GM19193 (cell line): Measurements from ENCODE around the gene UQCC5.

Source experiments
- POLR2A ChIP-seq: IDR thresholded peaks from 4 replicates; pipeline ENCODE4 v1.6.1; 2011; ENCODE audit not compliant: insufficient read depth, insufficient read length; ENCODE audit errors: extremely low read depth

The UQCC5 gene

DNA sequence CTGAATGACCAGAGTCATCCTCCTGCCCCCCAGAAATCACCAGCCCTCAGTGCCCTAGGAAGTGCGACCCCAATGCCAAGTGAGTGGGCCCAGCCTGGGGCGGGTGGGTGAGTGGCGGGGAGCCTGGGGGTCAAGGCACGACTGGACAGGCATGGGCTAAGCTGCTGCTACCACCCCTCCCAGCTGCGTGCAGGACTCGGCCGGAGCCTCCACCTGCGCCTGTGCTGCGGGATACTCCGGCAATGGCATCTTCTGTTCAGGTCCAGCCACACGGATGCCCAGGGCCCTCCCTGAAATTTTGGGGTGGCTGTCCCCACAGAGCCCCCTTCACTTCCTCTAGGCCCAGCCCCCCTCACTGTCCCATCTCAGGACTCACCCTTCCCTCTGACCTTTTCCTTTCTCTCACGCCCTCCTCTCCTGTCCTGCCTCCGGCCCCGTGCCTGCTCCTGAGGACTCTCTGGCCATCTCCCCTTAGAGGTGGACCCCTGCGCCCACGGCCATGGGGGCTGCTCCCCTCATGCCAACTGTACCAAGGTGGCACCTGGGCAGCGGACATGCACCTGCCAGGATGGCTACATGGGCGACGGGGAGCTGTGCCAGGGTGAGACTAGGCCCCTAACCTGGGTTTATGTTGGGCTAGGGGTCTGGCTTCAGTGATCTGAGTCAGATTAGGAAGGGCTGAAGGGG, 19.8 kb upstream of the UQCC5 start:
- TF ChIP-seq POLR2A: no peak

DNA sequence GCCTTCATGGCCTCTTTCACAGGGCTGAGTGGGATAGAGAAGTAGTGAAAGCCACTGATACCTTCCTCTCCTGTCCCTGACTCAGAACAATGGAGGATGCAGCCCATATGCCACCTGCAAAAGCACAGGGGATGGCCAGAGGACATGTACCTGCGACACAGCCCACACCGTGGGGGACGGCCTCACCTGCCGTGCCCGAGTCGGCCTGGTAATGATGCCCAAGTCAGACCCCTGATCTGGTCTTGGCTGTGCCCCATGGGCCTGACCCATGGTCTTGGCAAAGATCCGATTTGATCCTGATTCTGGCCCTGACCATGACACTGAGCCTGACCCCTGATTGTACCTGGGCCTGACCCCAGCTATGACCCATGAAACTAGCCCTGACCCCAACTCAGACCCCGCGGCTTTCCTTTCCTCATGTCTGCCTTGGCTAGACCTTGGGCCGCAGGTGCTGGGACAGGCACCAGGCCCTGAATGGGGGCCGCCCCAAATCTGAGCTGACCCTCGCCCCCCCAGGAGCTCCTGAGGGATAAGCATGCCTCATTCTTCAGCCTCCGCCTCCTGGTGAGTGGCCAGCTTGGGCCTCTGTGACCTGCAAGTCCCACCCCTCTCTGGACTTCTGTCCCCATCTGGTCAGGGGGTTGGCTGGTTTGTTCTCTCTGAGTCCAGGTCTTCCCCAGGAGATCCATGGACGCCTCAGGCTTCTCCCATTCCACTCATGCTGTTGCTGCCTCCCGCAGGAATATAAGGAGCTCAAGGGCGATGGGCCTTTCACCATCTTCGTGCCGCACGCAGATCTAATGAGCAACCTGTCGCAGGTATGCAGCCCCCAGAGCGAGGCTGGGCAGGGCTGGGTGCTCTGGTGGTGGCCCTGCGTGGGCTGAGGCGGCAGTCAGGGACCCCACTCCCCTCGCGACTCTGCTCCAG, 18.3 kb upstream of the UQCC5 start:
- no peak for TF ChIP-seq POLR2A

DNA sequence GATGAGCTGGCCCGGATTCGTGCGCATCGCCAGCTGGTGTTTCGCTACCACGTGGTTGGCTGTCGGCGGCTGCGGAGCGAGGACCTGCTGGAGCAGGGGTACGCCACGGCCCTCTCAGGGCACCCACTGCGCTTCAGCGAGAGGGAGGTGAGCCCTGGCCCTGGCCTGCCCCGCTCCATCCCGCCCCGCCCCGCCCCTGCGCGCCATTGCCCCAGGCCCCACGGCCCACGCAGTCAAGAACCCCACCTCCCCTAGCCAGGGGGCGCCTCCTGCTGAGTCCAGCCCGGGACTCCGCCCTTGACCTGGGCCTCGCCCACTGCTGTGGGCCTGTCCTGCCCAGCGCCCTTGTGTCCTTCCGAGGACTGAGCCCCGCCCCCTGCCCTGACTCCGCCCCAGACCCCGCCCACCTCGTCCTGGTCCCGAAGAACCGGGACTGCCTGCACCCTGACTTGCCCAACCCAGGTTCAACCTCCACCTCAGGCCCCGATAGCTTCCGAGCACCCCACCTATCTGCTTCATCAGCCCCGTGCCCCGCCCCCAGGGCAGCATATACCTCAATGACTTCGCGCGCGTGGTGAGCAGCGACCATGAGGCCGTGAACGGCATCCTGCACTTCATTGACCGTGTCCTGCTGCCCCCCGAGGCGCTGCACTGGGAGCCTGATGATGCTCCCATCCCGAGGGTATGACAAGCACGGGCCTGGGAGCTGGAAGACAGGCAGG, 17.5 kb upstream of the UQCC5 start:
- TF ChIP-seq POLR2A: no peak

DNA sequence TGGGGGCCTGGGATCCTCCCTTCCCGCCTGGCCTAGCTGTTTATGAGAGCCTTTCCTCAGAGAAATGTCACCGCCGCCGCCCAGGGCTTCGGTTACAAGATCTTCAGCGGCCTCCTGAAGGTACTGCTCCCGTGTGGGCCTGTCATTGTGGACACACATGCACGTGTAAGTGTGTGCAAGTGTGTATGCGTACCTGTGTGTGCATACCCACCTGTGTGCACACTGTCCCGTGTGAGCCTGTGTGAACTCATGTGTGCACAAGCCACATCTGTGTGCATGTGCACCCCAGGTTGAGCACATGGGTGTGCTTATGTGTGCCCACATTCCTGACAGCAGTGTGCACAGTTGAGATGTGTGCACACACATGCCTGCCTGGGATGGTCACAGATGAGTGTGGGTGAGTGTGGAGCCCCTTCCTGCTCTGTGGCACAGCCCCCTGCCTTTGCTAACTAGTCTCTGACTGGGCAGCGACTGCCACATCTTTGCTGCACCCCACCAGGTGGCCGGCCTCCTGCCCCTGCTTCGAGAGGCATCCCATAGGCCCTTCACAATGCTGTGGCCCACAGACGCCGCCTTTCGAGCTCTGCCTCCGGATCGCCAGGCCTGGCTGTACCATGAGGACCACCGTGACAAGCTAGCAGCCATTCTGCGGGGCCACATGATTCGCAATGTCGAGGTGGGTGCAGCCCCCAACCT, 16.8 kb upstream of the UQCC5 start:
- TF ChIP-seq POLR2A: no peak

DNA sequence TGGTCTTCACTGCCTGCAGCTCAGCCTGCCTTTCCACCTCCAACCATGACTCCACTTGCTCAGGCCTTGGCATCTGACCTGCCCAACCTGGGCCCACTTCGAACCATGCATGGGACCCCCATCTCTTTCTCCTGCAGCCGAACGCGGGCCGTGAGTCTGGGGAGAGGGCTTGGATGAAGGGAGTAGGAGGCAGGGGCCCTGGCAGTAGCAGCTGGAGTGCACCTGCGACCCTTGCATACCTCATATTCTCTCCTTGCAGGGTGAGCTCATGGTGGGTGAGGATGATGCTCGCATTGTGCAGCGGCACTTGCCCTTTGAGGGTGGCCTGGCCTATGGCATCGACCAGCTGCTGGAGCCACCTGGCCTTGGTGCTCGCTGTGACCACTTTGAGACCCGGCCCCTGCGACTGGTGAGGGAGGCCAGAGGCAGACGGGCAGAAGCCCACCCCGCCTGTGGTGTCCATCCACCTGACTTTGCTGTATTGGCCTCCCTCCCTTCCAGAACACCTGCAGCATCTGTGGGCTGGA, 16.2 kb upstream of the UQCC5 start:
- no peak for TF ChIP-seq POLR2A

DNA sequence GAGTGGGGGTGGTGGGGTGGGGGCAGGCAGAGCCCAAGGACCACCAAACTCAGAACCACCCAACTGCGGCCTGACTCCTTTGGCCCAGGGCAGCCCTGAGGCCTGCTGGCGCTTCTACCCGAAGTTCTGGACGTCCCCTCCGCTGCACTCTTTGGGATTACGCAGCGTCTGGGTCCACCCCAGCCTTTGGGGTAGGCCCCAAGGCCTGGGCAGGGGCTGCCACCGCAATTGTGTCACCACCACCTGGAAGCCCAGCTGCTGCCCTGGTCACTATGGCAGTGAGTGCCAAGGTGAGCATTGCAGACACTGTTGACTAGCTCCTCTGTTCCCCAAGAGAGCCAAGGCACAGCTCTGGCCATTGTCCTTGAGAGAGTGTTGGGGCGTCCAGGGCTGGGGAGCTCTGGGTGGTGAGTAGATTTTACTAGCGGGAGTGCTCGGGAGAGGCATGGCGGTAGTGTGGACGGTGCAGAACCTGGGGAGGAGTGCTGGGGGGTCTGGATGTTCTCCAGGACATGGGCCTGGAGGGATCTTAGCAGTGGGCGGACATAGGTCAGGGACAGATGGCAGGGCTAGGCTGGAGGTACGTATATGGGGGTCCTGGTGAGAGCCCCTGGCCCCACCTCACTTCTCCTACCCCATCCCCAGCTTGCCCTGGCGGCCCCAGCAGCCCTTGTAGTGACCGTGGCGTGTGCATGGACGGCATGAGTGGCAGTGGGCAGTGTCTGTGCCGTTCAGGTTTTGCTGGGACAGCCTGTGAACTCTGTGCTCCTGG, 15.5 kb upstream of the UQCC5 start:
- no peak for TF ChIP-seq POLR2A

DNA sequence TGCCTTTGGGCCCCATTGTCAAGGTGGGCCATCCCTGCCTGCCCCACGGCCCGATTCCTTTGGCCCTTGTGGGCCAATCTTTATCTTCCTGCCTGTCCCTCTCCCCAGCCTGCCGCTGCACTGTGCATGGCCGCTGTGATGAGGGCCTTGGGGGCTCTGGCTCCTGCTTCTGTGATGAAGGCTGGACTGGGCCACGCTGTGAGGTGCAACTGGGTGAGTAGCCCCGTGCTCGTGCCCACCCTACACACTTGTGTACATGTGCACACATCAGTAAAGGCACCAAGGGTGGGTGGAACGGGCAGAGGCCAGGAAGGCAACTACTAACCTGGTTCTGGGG, 14.9 kb upstream of the UQCC5 start:
- TF ChIP-seq POLR2A: no peak

DNA sequence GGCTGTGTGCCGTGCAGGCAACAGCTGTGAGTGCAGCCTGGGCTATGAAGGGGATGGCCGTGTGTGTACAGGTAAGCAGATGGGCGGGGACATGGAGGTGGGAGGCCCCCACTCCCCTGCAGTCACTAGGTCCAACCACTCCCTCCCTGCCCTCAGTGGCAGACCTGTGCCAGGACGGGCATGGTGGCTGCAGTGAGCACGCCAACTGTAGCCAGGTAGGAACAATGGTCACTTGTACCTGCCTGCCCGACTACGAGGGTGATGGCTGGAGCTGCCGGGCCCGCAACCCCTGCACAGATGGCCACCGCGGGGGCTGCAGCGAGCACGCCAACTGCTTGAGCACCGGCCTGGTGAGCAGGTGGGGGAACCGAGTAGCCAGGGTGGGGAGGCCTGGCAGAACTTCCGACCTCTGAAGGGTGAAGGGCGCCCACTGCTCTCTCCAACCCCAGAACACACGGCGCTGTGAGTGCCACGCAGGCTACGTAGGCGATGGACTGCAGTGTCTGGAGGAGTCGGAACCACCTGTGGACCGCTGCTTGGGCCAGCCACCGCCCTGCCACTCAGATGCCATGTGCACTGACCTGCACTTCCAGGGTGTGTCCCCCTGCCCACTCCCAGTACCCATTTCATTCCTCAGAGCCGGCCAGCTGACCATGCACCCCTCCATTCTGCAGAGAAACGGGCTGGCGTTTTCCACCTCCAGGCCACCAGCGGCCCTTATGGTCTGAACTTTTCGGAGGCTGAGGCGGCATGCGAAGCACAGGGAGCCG, 14.3 kb upstream of the UQCC5 start:
- TF ChIP-seq POLR2A: no peak

DNA sequence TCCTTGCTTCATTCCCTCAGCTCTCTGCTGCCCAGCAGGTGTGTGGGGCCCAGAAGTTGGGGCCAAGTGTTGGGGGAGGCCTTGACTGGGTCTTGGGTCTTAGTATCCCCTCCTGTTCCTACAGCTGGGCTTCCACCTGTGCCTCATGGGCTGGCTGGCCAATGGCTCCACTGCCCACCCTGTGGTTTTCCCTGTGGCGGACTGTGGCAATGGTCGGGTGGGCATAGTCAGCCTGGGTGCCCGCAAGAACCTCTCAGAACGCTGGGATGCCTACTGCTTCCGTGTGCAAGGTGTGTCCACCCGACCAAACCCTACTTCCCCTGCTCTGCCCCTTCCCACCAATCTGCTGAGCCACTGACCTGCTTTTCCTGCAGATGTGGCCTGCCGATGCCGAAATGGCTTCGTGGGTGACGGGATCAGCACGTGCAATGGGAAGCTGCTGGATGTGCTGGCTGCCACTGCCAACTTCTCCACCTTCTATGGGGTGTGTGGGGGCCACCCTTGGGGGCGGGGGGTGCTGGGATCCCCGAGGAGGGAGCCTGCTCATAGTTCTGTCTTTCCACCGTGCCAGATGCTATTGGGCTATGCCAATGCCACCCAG, 13.7 kb upstream of the UQCC5 start:
- TF ChIP-seq POLR2A: no peak

DNA sequence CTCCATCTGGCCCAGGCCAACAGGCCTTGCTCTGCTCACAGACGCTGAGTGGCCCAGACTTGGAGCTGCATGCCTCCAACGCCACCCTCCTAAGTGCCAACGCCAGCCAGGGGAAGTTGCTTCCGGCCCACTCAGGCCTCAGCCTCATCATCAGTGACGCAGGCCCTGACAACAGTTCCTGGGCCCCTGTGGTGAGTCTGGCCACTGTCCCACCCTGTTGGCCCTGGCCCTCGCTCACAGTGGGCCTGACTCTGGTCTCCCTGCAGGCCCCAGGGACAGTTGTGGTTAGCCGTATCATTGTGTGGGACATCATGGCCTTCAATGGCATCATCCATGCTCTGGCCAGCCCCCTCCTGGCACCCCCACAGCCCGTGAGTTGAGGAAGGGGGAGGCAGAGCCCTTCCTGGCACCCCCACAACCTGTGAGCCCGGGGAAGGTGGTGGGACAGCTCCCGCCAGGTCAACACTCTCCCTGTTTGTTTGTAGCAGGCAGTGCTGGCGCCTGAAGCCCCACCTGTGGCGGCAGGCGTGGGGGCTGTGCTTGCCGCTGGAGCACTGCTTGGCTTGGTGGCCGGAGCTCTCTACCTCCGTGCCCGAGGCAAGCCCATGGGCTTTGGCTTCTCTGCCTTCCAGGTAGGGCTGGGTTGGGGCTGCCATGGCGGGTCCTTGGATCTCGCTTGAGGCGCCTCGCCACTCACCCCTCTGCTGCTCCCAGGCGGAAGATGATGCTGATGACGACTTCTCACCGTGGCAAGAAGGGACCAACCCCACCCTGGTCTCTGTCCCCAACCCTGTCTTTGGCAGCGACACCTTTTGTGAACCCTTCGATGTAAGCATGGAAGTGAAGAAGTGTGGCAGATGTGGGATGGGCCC, 12.8 kb upstream of the UQCC5 start:
- TF ChIP-seq POLR2A: no peak

DNA sequence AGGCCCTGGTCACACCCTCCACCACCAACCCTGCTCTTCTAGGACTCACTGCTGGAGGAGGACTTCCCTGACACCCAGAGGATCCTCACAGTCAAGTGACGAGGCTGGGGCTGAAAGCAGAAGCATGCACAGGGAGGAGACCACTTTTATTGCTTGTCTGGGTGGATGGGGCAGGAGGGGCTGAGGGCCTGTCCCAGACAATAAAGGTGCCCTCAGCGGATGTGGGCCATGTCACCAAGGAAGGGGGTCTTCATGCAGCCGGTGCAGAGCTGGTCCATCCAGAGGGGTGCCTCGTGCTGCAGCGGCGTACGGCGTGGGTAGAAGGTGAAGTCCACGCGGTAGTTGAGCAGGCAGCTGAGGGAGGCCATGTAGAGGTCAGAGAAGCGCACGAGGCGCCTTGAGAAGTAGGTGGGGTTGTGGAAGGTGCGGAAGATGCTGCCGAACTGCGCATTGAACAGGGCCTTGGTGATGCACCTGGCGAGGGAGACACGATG, 12.1 kb upstream of the UQCC5 start:
- no peak for TF ChIP-seq POLR2A

DNA sequence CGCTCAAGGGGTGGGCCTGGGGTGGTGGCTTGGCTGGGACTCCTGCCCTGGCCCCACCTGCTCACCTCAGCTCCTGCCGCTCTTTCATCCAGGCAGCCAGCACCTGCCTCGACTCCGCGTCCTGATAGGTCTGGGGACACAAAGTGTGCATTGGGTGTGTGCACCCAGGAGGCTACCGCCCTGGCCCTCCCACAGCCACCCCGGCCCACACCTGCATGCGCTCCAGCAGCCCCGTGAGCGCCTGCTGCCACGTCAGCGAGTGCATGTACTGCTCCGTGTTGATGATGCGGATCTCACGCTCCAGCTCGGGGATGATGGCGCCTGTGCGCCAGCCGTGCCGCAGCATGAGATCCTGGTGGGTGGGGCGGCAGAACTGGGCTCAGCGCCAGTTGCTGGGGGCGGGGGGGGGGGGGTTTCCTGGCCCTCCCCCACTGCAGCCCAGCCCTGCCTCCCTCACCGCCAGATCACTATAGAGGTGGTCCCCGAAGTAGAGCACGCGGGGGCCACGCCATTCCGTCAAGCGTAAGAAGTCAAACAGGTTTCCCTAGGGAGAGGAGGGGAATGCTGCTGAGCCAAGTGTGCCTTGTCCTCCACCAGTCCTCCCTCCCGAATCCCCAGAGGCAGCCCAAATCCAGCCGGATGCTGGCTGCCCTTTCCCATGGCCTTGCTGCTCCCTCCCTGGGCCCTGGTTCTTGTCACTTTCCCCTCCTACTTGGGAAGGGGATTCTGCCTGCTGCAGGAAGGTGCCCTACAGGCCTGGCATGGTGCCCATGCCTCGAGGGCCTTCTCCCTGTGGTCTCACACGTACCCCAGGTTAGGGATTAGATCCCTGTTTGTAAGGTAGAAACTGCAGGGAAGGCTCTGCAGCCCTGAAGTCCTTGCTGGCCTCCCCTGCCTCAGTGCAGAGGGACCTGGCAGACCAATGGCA, 11.4 kb upstream of the UQCC5 start:
- no peak for TF ChIP-seq POLR2A
